K562 (cell line): Measurements from ENCODE around the gene FAM50A. TPM values are rescaled to one million over a fixed set of nuclear protein-coding genes. Genes with fewer than 3 reads are reported as not detected.

Source experiments
- CHD2 ChIP-seq: IDR thresholded peaks from 2 replicates; pipeline ENCODE4 v1.6.1; 2011; ENCODE audit warnings: low read depth, low read length
- ELF1 ChIP-seq: fragments of 200-800 bp; sonication (Bioruptor generic); IDR thresholded peaks from 2 replicates; pipeline ENCODE4 v1.6.1; 2016; ENCODE audit warnings: missing genetic modification characterization, missing compliant biosample characterization
- FOXP1 ChIP-seq: sonication (generic); formaldehyde crosslinking; IDR thresholded peaks from 2 replicates; pipeline ENCODE4 v1.8.0; 2022; ENCODE audit warnings: mild to moderate bottlenecking, missing genetic modification reagents
- GTF2F1 ChIP-seq: IDR thresholded peaks from 2 replicates; pipeline ENCODE4 v1.6.1; 2011; ENCODE audit warnings: low read depth, low read length, improper control_type of control experiment
- KHSRP ChIP-seq: fragments of 450-650 bp; IDR thresholded peaks from 2 replicates; pipeline ENCODE4 v1.6.1; 2017
- KLF10 ChIP-seq: fragments of 250-450 bp; sonication (Bioruptor Pico); IDR thresholded peaks from 2 replicates; pipeline ENCODE4 v1.6.1; 2021; ENCODE audit warnings: matching md5 sums
- MXI1 ChIP-seq: IDR thresholded peaks from 2 replicates; pipeline ENCODE4 v1.6.1; 2011; ENCODE audit warnings: low read depth, mild to moderate bottlenecking, improper control_type of control experiment, low read length
- NFE2 ChIP-seq: IDR thresholded peaks from 2 replicates; pipeline ENCODE4 v1.6.1; 2014; ENCODE audit warnings: antibody characterized with exemption, low read depth
- NFIC ChIP-seq: fragments of 450-650 bp; IDR thresholded peaks from 2 replicates; pipeline ENCODE4 v1.6.1; 2017; ENCODE audit warnings: mild to moderate bottlenecking, inconsistent platforms
- NR1H2 ChIP-seq: sonication (generic); formaldehyde crosslinking; IDR thresholded peaks from 2 replicates; pipeline ENCODE4 v1.4.0; 2020; ENCODE audit warnings: mild to moderate bottlenecking, missing genetic modification reagents
- POLR3A ChIP-seq: IDR thresholded peaks from 2 replicates; pipeline ENCODE4 v1.6.1; 2011; ENCODE audit warnings: borderline replicate concordance, mild to moderate bottlenecking, moderate library complexity; ENCODE audit not compliant: insufficient read length, insufficient read depth; ENCODE audit errors: extremely low read depth
- RBM34 ChIP-seq: fragments of 200-400 bp; formaldehyde crosslinking; IDR thresholded peaks from 2 replicates; pipeline ENCODE4 v1.6.1; 2018; ENCODE audit warnings: low read length, borderline replicate concordance; ENCODE audit not compliant: insufficient read depth
- SMC3 ChIP-seq: conservative IDR thresholded peaks from 2 replicates; pipeline ENCODE4 v1.6.1; 2011; ENCODE audit warnings: low read depth, low read length, improper control_type of control experiment; ENCODE audit not compliant: insufficient read depth
- SNIP1 ChIP-seq: fragments of 450-650 bp; IDR thresholded peaks from 2 replicates; pipeline ENCODE4 v1.7.1; 2017; ENCODE audit warnings: low read depth, mild to moderate bottlenecking
- SPI1 ChIP-seq: IDR thresholded peaks from 2 replicates; pipeline ENCODE4 v1.6.1; 2011; ENCODE audit warnings: low read depth, low read length, control low read depth, borderline replicate concordance
- ZC3H4 ChIP-seq: sonication (generic); formaldehyde crosslinking; IDR thresholded peaks from 2 replicates; pipeline ENCODE4 v1.9.0; 2021; ENCODE audit warnings: missing genetic modification reagents, borderline replicate concordance
- ZFX ChIP-seq: sonication (generic); formaldehyde crosslinking; IDR thresholded peaks from 2 replicates; pipeline ENCODE4 v1.8.0; 2022; ENCODE audit warnings: mild to moderate bottlenecking, missing genetic modification reagents, moderate library complexity
- ZNF431 ChIP-seq: sonication (generic); formaldehyde crosslinking; IDR thresholded peaks from 2 replicates; pipeline ENCODE4 v1.8.0; 2022; ENCODE audit warnings: mild to moderate bottlenecking, missing genetic modification reagents
- ZNF695 ChIP-seq: fragments of 450-650 bp; formaldehyde crosslinking; IDR thresholded peaks from 2 replicates; pipeline ENCODE4 v1.4.0; 2020; ENCODE audit warnings: mild to moderate bottlenecking, moderate library complexity
- ZNF778 ChIP-seq: fragments of 450-650 bp; formaldehyde crosslinking; IDR thresholded peaks from 2 replicates; pipeline ENCODE4 v1.4.0; 2020; ENCODE audit warnings: mild to moderate bottlenecking, moderate library complexity
- ZNF830 ChIP-seq: fragments of 250-450 bp; sonication (Bioruptor Pico); IDR thresholded peaks from 2 replicates; pipeline ENCODE4 v1.5.0; 2021; ENCODE audit warnings: mild to moderate bottlenecking
- polyA plus RNA-seq, 8 experiments: library from polyadenylated mRNA; depleted of rRNA in 4 of 8; stranded (reverse) in 5 of 8; unstranded in 3 of 8; fragments of >200 nt; fragmentation: Nextera tagmentation in 2 of 8; fragmentation: Illumina TruSeq in 1 of 8; extraction: Ambion mirVana in 2 of 8; extraction: Trizol in 1 of 8; gene quantifications; 2 replicates each; pipeline versions ENCODE4 v1.2.1 to v1.2.3, GENCODE V29; 2011 to 2014; ENCODE audit warnings: inconsistent platforms in 1 of 8, missing spikeins in 1 of 8
- total RNA-seq, 7 experiments: library from RNA; depleted of rRNA in 6 of 7; stranded (reverse); fragments of >200 nt in 6 of 7; fragmentation: Illumina TruSeq in 2 of 7; extraction: Trizol in 2 of 7; gene quantifications; 2 replicates each; pipeline versions ENCODE4 v1.2.1 to v1.2.3, GENCODE V29; 2011 to 2021; ENCODE audit warnings: low replicate concordance in 1 of 7
- TF ChIP-seq, protein P1 (sequence below), 2 experiments: fragments of 450-650 bp in 1 of 2; sonication (generic) in 1 of 2; formaldehyde crosslinking in 1 of 2; IDR thresholded peaks in 1 of 2; conservative IDR thresholded peaks in 1 of 2; 2 replicates each; pipeline versions ENCODE4 v1.6.1 to v1.8.1; 2016 to 2023; ENCODE audit warnings: mild to moderate bottlenecking in 2 of 2, moderate library complexity in 2 of 2, inconsistent platforms in 1 of 2, missing genetic modification reagents in 1 of 2
- TF ChIP-seq, protein P2 (sequence below): fragments of 450-650 bp; conservative IDR thresholded peaks from 2 replicates; pipeline ENCODE4 v1.6.1; 2016; ENCODE audit warnings: missing genetic modification characterization, low read depth, mild to moderate bottlenecking, missing compliant biosample characterization, moderate library complexity
- TF ChIP-seq, protein P3 (sequence below): fragments of 250-450 bp; sonication (Bioruptor Pico); IDR thresholded peaks from 2 replicates; pipeline ENCODE4 v1.5.0; 2021
- TF ChIP-seq, protein P4 (sequence below): conservative IDR thresholded peaks from 2 replicates; pipeline ENCODE4 v1.6.1; 2011; ENCODE audit warnings: low read depth, mild to moderate bottlenecking, low read length; ENCODE audit not compliant: control insufficient read depth

The FAM50A gene
- total and polyA plus RNA-seq, 9 of the 15 experiments (the other 6 are each of a cell fraction or from before 2014, with no cell fraction given), result 4.4 to 114 (median 67.3) TPM

DNA sequence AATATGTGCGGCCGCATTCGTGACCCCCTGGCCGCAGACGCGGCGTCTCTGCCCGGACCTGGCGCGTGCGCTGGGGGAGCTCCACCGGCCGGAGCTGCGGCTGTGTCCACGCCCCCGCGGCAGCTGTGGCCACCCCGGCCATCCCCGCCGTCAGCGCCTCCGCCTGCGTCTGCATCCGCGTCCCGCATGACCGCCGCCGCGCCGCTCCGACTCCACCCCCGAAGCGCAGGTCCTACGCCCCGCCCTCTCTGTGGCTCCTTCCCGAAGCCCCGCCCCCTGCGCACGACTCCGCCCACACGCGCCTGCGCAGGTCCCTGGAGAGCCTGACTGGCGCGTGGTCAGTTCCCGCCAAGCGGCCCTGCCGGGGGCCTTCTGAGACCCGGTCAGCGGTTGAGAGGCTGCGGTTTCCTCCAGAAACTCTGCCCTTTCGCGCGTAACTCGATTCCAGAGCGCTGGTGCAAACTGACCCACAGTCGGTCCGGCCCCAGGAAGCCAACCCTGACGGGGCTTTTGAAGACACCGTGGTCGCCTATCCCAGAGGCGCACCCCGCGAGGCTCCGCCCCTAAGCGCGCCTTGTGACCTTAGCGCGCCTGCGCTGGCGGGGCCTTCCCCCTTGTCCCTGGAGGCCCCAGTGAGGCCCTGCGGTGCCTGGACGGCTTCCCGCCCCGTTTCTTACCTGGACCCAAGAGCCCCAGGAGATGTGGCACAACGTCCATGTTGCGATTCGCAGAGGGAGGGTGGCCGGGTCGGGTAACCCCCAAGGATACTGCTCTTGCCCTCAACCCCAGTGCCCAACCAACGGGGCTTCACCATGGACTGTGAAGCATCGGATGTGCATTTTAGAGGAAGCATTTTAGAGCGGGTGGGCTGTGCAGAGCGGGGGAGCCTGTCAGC, 35.0 kb downstream of the FAM50A start, which contains the start of gene LAGE3 (continued):
- TF ChIP-seq, protein P1, sequence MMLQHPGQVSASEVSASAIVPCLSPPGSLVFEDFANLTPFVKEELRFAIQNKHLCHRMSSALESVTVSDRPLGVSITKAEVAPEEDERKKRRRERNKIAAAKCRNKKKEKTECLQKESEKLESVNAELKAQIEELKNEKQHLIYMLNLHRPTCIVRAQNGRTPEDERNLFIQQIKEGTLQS (IDR thresholded peaks at IDR 0.05), result no peak
- TF ChIP-seq, protein P1 (CRISPR knock-in tag; conservative IDR thresholded peaks at IDR 0.05), result peak; percentile 85
- no peak; the same call in 1 of the 2 replicates for TF ChIP-seq GTF2F1
- no peak for TF ChIP-seq ZC3H4
- TF ChIP-seq MXI1, result 0 out of 2 replicates have a peak, but pooled peaks have one; percentile 17
- no peak for TF ChIP-seq ZNF431 (CRISPR knock-in tag)
- TF ChIP-seq, protein P2, sequence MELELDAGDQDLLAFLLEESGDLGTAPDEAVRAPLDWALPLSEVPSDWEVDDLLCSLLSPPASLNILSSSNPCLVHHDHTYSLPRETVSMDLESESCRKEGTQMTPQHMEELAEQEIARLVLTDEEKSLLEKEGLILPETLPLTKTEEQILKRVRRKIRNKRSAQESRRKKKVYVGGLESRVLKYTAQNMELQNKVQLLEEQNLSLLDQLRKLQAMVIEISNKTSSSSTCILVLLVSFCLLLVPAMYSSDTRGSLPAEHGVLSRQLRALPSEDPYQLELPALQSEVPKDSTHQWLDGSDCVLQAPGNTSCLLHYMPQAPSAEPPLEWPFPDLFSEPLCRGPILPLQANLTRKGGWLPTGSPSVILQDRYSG (tag), result no peak
- no peak for TF ChIP-seq ZNF778 (CRISPR knock-in tag)
- TF ChIP-seq ZNF830, result no peak
- no peak for TF ChIP-seq NR1H2 (CRISPR knock-in tag)
- no peak for TF ChIP-seq ZNF695 (CRISPR knock-in tag)
- TF ChIP-seq CHD2, result 0 out of 2 replicates have a peak, but pooled peaks have one; percentile 13
- TF ChIP-seq KHSRP, result no peak
- peak; percentile 49; the same call in 1 of the 2 replicates for TF ChIP-seq NFIC
- peak; percentile 89 for TF ChIP-seq FOXP1 (CRISPR knock-in tag)
- no peak for TF ChIP-seq RBM34
- TF ChIP-seq ZFX (CRISPR knock-in tag), result no peak
- no peak for TF ChIP-seq SNIP1
- no peak for TF ChIP-seq NFE2
- TF ChIP-seq KLF10 (CRISPR knock-in tag), result no peak
- TF ChIP-seq, protein P3, sequence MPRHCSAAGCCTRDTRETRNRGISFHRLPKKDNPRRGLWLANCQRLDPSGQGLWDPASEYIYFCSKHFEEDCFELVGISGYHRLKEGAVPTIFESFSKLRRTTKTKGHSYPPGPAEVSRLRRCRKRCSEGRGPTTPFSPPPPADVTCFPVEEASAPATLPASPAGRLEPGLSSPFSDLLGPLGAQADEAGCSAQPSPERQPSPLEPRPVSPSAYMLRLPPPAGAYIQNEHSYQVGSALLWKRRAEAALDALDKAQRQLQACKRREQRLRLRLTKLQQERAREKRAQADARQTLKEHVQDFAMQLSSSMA (CRISPR knock-in tag), result no peak; the same call in 1 of the 2 replicates
- TF ChIP-seq, protein P4, sequence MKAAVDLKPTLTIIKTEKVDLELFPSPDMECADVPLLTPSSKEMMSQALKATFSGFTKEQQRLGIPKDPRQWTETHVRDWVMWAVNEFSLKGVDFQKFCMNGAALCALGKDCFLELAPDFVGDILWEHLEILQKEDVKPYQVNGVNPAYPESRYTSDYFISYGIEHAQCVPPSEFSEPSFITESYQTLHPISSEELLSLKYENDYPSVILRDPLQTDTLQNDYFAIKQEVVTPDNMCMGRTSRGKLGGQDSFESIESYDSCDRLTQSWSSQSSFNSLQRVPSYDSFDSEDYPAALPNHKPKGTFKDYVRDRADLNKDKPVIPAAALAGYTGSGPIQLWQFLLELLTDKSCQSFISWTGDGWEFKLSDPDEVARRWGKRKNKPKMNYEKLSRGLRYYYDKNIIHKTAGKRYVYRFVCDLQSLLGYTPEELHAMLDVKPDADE, result peak; percentile 82
- TF ChIP-seq ELF1, result no peak
- TF ChIP-seq SMC3, result no peak
- no peak for TF ChIP-seq POLR3A
- no peak for TF ChIP-seq SPI1
